GM21825 (cell line): ENCODE measurements around the gene AP2M1.

Experiments
- ATAC-seq: cut with Tn5 transposase; IDR thresholded peaks from one replicate; pipeline ENCODE4 v1.9.1; 2021; ENCODE audit warnings: mild to moderate bottlenecking, moderate library complexity; ENCODE audit not compliant: unreplicated experiment

The AP2M1 gene

DNA sequence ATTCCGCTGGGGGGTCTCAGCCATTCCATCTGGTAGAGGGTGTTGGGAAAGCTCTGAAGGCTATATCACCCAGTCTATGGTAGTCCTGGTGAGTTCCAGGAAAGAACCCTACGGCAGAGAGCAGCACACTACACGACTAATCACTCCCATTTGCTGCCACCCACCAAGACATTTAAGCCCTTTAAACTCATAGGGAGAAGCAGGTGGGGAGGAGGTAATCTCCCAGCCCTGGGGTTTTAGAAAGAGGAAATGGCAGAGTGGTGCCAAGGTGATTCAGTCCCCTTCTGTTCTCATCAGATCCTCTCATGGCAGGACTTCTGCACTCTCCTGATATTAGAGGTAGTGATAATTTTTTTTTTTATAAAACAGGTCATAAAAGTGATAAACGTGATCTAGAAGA, 44.2 kb downstream of the AP2M1 start:
- ATAC-seq, result no peak

DNA sequence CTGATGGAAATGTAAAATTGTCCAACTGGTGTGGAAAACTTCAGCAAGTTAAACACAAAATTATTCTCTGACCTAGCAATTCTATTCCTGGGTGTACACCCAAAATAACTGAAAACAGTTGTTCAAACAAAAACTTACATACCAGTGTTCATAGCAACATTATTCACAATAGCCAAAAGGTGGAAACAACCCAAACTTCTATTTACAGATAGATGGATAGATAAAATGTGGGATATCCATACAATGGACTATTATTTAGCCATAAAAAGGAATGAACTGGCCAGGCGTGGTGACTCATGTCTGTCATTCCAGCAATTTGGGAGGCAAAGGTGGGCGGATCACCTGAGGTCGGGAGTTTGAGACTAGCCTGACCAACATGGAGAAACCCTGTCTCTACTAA, 47.9 kb downstream of the AP2M1 start:
- no peak for ATAC-seq

DNA sequence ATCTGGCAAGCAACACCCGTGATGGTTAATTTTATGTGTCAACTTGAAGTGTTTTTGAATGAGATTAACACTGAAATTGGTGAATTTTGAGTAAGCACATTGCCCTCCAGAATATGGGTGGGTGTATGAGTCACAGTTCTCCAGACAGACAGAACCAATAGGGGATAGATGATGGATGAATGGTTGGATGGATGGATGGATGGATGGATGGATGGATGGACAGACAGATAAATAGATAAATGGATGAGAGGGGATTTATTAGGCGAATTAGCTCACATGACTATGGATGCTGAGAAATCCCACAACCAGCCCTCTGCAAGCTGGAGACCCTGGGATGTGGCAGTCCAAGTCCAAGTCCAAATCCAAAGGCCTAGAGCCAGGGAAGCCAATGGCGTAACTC, 49.3 kb downstream of the AP2M1 start:
- no peak for ATAC-seq

DNA sequence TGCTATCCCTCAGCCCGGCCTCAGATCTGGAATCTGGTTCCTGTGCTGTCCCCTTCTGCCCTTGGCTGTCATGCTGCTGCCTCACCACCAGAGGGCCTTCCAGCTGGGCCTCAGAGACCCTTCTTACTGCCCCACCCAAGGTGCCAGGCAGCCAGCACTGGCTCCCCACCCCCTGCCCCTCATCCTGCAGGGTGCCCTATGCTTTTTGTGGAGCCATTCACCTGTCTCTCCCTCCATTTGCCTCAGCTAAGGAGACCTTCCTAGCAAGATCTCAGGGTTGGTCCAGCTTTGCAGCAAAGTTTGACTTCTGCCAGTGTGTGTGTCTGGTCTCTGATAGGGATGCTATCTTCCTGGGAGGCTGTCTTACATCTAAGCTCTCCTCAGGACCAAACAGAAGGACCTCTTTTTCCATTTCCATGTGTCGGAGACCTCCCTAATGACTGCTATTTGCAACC, 52.9 kb downstream of the AP2M1 start:
- no peak for ATAC-seq

DNA sequence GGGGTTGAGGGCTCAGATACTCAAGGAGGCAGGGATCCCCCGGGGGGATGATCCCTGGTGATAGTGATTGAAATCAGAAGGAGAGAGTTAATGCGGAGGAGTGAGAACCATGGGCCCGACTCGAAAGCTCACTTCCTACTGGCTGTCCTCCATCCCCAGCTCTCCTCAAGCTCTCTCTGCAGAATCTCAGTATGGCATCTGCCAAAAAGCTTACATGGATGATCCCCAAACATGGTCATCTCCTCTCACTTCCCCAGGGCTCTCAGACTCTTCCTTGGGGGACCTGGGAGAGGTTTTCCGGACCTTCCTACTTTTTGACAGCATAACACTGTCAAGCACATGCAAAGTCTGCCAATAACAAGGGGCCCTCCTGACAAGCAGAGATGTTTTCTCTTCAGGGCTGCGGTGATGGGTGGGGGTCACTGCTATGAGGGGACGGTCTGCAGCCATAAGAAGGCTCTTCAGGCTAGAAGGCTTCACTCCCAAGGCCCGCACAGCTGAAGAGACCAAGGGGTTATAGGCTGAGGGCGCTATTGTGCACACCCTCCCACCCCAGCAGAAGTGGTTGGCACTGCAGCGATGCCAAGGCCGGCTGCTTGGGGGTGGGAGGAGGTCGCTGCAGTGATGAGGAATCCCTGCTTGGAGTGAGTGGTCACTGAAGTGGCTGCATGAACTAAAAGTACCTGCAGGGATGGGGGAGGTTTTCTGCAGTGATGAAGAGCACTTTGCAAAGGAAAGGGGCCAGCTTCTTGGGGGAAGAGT, 53.9 kb downstream of the AP2M1 start:
- no peak for ATAC-seq

DNA sequence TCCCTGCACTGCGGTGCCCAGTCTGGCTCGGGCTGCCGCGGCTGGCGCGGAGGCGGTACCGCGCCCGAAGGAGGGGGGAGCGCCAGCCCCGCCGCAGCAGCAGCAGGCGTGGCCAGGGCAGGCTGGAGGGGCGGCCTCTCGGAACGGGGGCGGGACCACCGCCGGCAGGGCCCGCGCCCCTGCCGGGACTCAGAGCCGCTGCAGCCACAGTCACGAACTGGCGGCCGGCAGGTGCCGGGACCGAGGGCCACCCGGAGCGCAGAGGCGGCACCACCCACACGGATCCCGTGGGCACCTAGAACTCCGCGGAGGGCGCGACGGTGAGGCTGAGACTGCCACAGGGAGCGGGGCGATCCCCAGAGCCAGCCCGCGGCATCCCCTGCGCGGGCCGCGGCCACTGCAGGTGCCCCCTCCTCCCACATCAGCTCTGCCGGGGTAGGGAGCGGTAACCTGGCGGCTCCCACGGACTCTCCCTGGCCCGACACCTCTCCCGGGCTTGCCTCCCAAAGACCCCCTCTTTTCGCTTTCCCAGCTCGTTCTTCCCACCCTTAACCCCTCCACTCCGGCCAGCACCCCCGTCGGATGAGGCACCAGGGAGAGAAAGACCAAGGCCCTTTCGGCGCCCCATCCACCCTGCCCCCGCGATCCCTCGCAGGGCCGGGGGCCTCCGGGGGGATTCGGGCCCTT, 54.9 kb downstream of the AP2M1 start, which contains the start of gene VWA5B2:
VWA5B2 (plus strand) TSS at position 192 of the 687 bp plus-strand sequence. CDS start 944 bp downstream, outside the sequence.
- ATAC-seq, result peak; percentile 70

DNA sequence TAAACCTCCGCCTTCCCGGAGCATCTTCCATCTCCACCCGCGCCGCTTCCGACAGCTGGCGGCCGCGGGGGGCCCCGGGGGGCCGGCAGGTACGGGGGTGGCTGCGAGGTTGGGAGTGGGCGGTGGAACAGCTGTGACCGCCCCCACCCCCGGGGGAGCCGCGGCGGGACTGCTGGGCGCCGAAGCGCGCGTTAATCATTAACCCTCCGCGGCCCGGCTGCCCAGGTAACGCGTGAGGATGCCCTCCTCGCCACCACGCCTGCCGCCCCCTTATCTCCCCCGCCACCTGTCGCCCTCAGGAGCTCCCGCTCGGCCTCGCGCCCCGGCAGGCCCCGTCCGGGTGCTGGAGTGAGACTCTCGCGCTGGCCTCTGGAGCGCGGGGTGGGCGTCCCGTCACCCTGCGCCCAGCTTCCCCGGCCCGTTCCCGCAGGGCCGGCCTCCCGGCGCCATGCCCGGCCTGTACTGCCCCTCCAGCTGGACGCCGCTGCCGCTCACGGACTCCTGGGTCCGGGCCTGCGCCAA, 55.5 kb downstream of the AP2M1 start:
- ATAC-seq, result no peak

DNA sequence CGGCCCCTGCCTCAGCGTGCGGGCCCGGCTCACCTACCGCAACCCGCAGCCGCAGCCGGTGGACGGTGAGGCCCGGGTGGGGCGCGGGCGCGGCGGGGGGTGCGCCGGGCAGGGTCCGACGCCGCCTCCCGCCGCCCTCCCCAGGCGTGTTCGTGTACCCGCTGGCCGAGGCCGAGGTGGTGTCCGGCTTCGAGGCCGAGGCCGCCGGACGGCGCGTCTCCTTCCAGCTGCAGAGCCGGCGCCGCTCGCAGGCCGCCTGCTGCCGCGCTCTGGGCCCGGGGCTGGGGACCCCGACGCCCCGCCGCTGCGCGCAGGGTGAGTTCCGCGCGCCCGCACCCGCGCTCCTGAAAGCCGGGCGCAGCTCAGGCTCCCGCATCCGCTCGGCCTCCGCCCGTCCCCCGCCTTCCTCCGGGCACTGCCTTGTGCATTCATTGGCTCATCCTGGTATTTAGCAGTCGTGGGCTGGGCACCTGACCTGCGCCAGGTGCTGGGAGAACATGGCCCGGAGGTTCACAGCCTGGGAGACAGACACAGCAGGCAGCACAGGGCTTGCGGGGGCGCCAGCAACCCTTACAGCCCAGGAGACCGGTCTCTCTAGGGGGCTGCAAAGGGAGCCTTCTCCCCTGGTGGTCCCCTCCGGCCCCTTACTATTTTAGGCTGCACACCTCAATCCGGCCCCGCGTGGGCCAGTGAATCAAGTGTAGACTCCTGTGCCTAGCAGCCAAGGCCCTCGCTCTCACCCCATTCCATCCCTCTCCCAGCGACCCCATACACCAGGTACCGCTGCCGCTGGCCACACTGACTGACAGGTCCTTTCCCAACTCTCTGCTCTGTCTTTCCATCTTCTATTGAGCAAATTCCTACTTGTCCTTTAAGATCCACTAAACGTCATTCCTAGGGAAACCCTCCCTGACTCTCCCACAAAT, 56.2 kb downstream of the AP2M1 start:
- ATAC-seq, result no peak

DNA sequence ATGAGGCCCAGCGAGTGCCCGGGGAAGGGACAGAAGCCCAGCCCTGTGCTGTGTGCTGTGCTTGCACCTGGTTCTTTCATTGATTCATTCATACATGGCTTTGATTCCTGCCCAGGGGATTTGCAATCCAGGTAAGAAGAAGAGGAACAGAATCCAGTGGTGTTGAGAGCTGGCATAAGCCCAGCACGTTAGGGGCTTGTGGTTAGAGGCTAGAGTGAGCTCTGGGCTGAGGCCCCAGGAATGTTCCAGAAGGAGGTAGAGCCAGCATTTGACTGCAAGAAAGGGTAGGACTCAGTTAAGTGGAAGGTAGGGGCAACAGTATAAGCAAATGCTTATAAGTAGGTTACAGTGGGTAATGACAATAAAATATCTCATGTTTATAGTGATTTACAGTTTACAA, 57.0 kb downstream of the AP2M1 start:
- no peak for ATAC-seq

DNA sequence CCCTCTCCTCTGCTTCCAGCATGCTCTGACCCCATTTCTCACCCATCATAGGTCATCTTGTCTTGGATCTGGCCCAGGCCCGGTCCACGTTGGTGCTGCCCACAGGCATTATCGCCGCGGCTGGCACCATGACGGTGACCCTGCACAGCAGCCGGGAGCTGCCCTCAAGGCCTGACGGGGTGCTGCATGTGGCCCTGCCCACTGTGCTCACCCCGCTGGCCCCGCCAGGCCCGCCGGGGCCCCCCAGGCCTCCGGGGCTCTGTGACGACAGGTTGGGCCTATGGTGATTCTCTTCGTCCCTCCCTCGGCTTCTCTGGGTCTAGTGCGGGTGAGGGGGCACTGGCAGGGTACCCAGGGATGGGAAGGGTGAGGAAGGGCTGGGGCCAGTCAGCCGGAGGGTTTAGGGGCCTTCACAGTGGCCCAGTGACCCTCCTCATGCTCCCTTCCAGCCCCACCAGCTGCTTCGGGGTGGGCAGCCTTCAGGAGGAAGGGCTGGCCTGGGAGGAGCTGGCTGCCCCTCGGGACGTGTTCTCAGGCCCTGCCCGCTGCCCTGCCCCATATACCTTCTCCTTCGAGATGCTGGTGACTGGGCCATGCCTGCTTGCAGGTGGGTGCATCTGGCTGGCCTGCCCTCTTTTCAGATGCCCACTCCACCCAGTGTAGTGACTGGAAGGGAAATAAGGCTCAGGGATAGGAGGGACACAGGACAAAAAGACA, 58.6 kb downstream of the AP2M1 start:
- ATAC-seq, result no peak
